ENCODE measurements around the gene RGS7.
"Not testable (repeated sequence)": the region's sequence is repeated elsewhere in the genome, so short reads cannot be mapped to it uniquely, and the experiment has no call there.

Gene RGS7

GRCh38 chr1:241131636-241132194 is 225.3 kb downstream of the RGS7 start:
- DNase-seq: no peak

GRCh38 chr1:241130881-241131280 is 226.1 kb downstream of the RGS7 start:
- DNase-seq: no peak

GRCh38 chr1:241129207-241129960 is 227.6 kb downstream of the RGS7 start:
- no peak for DNase-seq

- no peak for DNase-seq
Measured at GRCh38 chr1:241125286-241125685, 231.7 kb downstream of the RGS7 start.

- no peak for DNase-seq
Measured at GRCh38 chr1:241118049-241118448, 239.0 kb downstream of the RGS7 start.

- no peak for DNase-seq
Measured at GRCh38 chr1:241115784-241116183, 241.2 kb downstream of the RGS7 start.

- DNase-seq: no peak
Measured at GRCh38 chr1:241114699-241115233, 242.2 kb downstream of the RGS7 start.

- no peak for DNase-seq
Measured at GRCh38 chr1:241113557-241113956, 243.4 kb downstream of the RGS7 start.

- DNase-seq: no peak
Measured at GRCh38 chr1:241109039-241109438, 248.0 kb downstream of the RGS7 start.

GRCh38 chr1:241105147-241105546 is 251.9 kb downstream of the RGS7 start:
- no peak for DNase-seq

GRCh38 chr1:241102664-241103063 is 254.3 kb downstream of the RGS7 start:
- no peak for DNase-seq

GRCh38 chr1:241101622-241102021 is 255.4 kb downstream of the RGS7 start:
- DNase-seq: no peak

- no peak for DNase-seq
Measured at GRCh38 chr1:241097479-241097878, 259.5 kb downstream of the RGS7 start.

- DNase-seq: no peak
Measured at GRCh38 chr1:241096982-241097381, 260.0 kb downstream of the RGS7 start.

- DNase-seq: no peak
Measured at GRCh38 chr1:241095847-241096246, 261.2 kb downstream of the RGS7 start.

GRCh38 chr1:241090798-241091197 is 266.2 kb downstream of the RGS7 start:
- no peak for DNase-seq

- DNase-seq: not testable (repeated sequence)
Measured at GRCh38 chr1:241089066-241089465, 267.9 kb downstream of the RGS7 start.

GRCh38 chr1:241088075-241088474 is 268.9 kb downstream of the RGS7 start:
- not testable (repeated sequence) for DNase-seq

GRCh38 chr1:241086686-241087085 is 270.3 kb downstream of the RGS7 start:
- DNase-seq: no peak

- no peak for DNase-seq
Measured at GRCh38 chr1:241083285-241083684, 273.7 kb downstream of the RGS7 start.

GRCh38 chr1:241081473-241081872 is 275.5 kb downstream of the RGS7 start:
- DNase-seq: no peak

GRCh38 chr1:241079459-241079858 is 277.5 kb downstream of the RGS7 start:
- no peak for DNase-seq

- no peak for DNase-seq
Measured at GRCh38 chr1:241079047-241079446, 278.0 kb downstream of the RGS7 start.

- DNase-seq: no peak
Measured at GRCh38 chr1:241077386-241078147, 279.4 kb downstream of the RGS7 start.
